OCI-LY3 (cell line): Measurements from ENCODE around the gene ERGIC1.

Experiments used
- H2AFZ ChIP-seq: fragments of 200-600, 300-600 bp; shearing (Covaris generic); 2 replicates; pipeline ENCODE4 v1.6.0; 2014; ENCODE audit warnings: antibody characterized with exemption, low read depth, low read length
- H3K27ac ChIP-seq: fragments of 200-600, 300-600 bp; sonication (generic); 2 replicates; pipeline ENCODE4 v1.5.1; 2014; ENCODE audit warnings: mild to moderate bottlenecking, low read length, moderate library complexity, mixed read lengths
- H3K27me3 ChIP-seq: fragments of 200-600, 300-600 bp; sonication (generic); 2 replicates; pipeline ENCODE4 v1.6.1; 2014; ENCODE audit warnings: low read depth, low read length, mixed read lengths
- H3K36me3 ChIP-seq: fragments of 200-600, 300-600 bp; sonication (generic); replicated peaks from 2 replicates; pipeline ENCODE3; 2014; ENCODE audit warnings: low read depth, low read length, mixed read lengths
- H3K4me1 ChIP-seq: fragments of 300-600, 200-600 bp; sonication (generic); 2 replicates; pipeline ENCODE4 v1.6.1; 2014; ENCODE audit warnings: low read length, mixed read lengths
- H3K4me2 ChIP-seq: fragments of 200-600, 300-600 bp; sonication (generic); 2 replicates; pipeline ENCODE4 v1.6.1; 2014; ENCODE audit warnings: low read length, mixed read lengths
- H3K4me3 ChIP-seq: fragments of 300-600, 200-600 bp; sonication (generic); 2 replicates; pipeline ENCODE4 v1.5.1; 2014; ENCODE audit warnings: antibody characterized with exemption, mild to moderate bottlenecking, low read length, moderate library complexity
- H3K79me2 ChIP-seq: fragments of 300-600, 200-600 bp; shearing (Covaris generic); 2 replicates; pipeline ENCODE4 v1.6.1; 2014; ENCODE audit warnings: mild to moderate bottlenecking, low read length, mixed read lengths
- H3K9ac ChIP-seq: fragments of 300-600, 200-600 bp; shearing (Covaris generic); 2 replicates; pipeline ENCODE4 v1.6.0; 2014; ENCODE audit warnings: mild to moderate bottlenecking, low read length, moderate library complexity
- H3K9me3 ChIP-seq: fragments of 200-600, 300-600 bp; shearing (Covaris generic); 2 replicates; pipeline ENCODE4 v1.6.1; 2014; ENCODE audit warnings: low read length, mixed read lengths; ENCODE audit not compliant: insufficient read depth
- H4K20me1 ChIP-seq: fragments of 200-600, 300-600 bp; sonication (generic); 2 replicates; pipeline ENCODE4 v1.6.1; 2016; ENCODE audit warnings: low read length, mixed read lengths; ENCODE audit not compliant: insufficient read depth
- EZH2phosphoT487 ChIP-seq: fragments of 200-600 bp; shearing (Covaris generic); IDR thresholded peaks from 2 replicates; pipeline ENCODE4 v1.6.1; 2018; ENCODE audit warnings: antibody characterized with exemption, mixed run types, low read depth
- TF ChIP-seq, protein P1 (sequence below): fragments of 200-600, 300-600 bp; sonication (generic); IDR thresholded peaks from 2 replicates; pipeline ENCODE4 v1.5.1; 2014; ENCODE audit warnings: antibody characterized with exemption, low read length, low read depth

The ERGIC1 gene

DNA sequence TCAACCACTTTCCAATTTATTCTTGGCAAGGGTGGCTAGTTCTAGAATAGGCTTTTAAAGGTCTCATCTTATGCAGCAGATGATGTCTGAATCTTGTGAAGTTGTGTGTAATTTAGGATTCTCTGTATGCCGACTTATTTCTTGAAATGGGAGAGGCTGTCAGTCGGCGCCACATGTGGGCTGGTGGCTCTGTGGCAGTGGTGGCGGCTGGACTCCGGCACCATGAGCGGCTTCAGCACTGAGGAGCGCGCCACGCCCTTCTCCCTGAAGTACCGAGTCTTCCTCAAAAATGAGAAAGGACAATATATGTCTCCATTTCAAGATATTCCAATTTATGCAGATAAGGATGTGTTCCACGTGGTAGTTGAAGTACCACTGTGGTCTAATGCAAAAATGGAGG is 141.2 kb downstream of the ERGIC1 start:
- Histone ChIP-seq H4K20me1 (no peaks in the 10 kb centered on the region), H2AFZ (no peak overlapping the region), H3K4me1 (no peaks in the 10 kb centered on the region), H3K36me3 (peaks cover under 1% of the 10 kb centered on the region), H3K79me2 (no peaks in the 10 kb centered on the region), H3K4me2 (no peak overlapping the region), H3K9me3 (no peaks in the 10 kb centered on the region), H3K9ac (no peak overlapping the region), H3K27ac (no peak overlapping the region), H3K27me3 (no peaks in the 10 kb centered on the region), H3K4me3 (no peak overlapping the region)
- TF ChIP-seq, protein P1, sequence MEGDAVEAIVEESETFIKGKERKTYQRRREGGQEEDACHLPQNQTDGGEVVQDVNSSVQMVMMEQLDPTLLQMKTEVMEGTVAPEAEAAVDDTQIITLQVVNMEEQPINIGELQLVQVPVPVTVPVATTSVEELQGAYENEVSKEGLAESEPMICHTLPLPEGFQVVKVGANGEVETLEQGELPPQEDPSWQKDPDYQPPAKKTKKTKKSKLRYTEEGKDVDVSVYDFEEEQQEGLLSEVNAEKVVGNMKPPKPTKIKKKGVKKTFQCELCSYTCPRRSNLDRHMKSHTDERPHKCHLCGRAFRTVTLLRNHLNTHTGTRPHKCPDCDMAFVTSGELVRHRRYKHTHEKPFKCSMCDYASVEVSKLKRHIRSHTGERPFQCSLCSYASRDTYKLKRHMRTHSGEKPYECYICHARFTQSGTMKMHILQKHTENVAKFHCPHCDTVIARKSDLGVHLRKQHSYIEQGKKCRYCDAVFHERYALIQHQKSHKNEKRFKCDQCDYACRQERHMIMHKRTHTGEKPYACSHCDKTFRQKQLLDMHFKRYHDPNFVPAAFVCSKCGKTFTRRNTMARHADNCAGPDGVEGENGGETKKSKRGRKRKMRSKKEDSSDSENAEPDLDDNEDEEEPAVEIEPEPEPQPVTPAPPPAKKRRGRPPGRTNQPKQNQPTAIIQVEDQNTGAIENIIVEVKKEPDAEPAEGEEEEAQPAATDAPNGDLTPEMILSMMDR: no peak
- TF ChIP-seq EZH2phosphoT487: no peak

DNA sequence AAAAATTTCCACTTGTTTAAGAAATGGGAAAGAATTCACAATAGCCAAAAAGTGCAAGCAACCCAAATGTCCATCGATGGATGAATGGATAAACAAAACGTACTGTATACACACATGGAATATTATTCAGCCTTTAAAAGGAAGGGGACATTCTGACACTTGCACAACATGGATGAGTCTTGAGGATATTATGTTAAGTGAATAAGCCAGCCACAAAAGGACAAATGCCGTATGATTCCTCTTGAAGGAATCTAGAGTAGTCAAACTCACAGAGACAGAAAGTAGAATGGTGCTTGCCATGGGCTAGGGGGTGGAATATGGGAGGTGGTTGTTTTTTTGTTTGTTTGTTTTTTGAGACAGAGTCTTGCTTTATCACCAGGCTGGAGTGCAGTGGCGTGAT is 145.7 kb downstream of the ERGIC1 start:
- Histone ChIP-seq H3K27ac (no peak overlapping the region), H3K4me2 (no peak overlapping the region), H3K9me3 (no peaks in the 10 kb centered on the region), H3K27me3 (no peaks in the 10 kb centered on the region), H3K4me3 (no peak overlapping the region), H3K9ac (no peak overlapping the region), H3K4me1 (no peaks in the 10 kb centered on the region), H3K36me3 (no peaks in the 10 kb centered on the region), H2AFZ (no peak overlapping the region), H3K79me2 (peaks cover 14% of the 10 kb centered on the region), H4K20me1 (no peaks in the 10 kb centered on the region)
- no peak for TF ChIP-seq EZH2phosphoT487
- TF ChIP-seq, protein P1: no peak

DNA sequence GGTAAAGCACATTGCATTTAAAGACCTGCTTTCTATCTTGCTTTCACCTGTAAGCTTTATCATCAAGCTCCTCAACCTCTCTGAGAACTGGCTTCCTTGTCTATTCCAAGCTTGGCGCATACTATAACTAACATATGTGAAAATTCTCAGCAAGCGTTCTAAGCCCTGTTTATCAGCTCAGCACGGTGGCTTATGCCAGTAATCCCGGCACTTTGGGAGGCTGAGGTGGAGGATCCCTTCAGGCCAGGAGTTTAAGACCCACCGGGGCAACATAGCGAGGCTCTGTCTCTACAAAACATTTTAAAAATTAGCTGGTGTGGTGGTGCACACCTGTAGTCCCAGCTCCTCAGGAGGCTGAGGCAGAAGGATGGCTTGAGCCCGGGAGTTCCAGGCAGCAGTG is 147.9 kb downstream of the ERGIC1 start:
- H3K4me3 ChIP-seq: no peak overlapping the region
- H3K9ac ChIP-seq: no peak overlapping the region
- H4K20me1 ChIP-seq: peaks cover 13% of the 10 kb centered on the region
- no peak overlapping the region for H2AFZ ChIP-seq
- peaks cover 14% of the 10 kb centered on the region for H3K36me3 ChIP-seq
- H3K27ac ChIP-seq: no peak overlapping the region
- peaks cover 36% of the 10 kb centered on the region for H3K79me2 ChIP-seq
- peaks cover 7% of the 10 kb centered on the region for H3K4me1 ChIP-seq
- no peaks in the 10 kb centered on the region for H3K27me3 ChIP-seq
- no peaks in the 10 kb centered on the region for H3K9me3 ChIP-seq
- TF ChIP-seq, protein P1: no peak
- TF ChIP-seq EZH2phosphoT487: no peak
- H3K4me2 ChIP-seq: no peak overlapping the region

DNA sequence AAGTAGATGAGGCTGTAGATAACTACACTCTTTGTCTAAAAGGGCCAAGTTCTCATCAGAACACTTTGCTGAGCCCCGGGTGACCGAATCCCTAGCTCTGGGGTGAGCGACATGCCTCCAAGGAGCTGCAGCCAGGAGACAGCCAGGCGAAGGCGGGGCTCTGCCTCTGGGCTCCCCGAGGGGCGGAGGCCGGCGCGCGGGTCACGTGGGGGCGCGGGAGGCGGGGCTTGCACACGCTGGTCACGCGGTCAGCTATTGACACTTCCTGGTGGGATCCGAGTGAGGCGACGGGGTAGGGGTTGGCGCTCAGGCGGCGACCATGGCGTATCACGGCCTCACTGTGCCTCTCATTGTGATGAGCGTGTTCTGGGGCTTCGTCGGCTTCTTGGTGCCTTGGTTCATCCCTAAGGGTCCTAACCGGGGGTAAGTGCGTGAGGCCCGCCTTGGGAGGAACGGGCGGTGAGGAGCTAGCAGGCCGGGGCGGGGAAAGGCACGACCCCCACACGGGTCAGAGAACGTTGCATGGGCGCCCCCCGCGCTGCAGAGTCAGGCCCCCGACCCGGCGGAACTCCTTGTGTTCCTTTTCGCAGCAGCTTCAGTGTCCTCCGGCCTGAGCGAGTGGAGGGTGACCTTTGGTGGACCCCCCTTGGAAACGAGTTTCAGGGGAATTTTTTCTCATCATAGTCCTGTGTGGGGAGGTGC is 149.6 kb downstream of the ERGIC1 start, which contains the start of gene ATP6V0E1:
TSS of gene ATP6V0E1 (plus strand) at position 230 of the 702 bp plus-strand sequence. CDS start at position 320, 90 bp downstream.
- H2AFZ ChIP-seq: peak within 1 kb of the TSS; percentile 98
- H3K4me3 ChIP-seq: peak within 1 kb of the TSS; percentile 98
- H3K27me3 ChIP-seq: no peaks in the 10 kb centered on the region
- no peaks in the 10 kb centered on the region for H3K9me3 ChIP-seq
- H3K9ac ChIP-seq: peak within 1 kb of the TSS; percentile 97
- peaks cover 54% of the 10 kb centered on the region for H3K79me2 ChIP-seq
- TF ChIP-seq EZH2phosphoT487: no peak
- TF ChIP-seq, protein P1: no peak
- peaks cover 23% of the 10 kb centered on the region for H3K36me3 ChIP-seq
- H3K27ac ChIP-seq: peak within 1 kb of the TSS; percentile 93
- peak within 1 kb of the TSS; percentile 78 for H3K4me2 ChIP-seq
- H4K20me1 ChIP-seq: peaks cover 20% of the 10 kb centered on the region
- H3K4me1 ChIP-seq: peaks cover 12% of the 10 kb centered on the region
